GM12878 (cell line): ENCODE results near the gene PRR14L. TPM values are rescaled to one million over a fixed set of nuclear protein-coding genes. Genes with fewer than 3 reads are reported as not detected.

Experiments used
- ATAC-seq: fragments of 200-7000 bp; cut with Tn5 transposase; 3 replicates; pipeline ENCODE4 v1.9.1; 2020; ENCODE audit warnings: mild to moderate bottlenecking, moderate library complexity
- BruUV-seq: library from RNA; stranded (reverse); fragments of 400-500 nt; replicated peaks from 2 replicates; lab custom pipeline; 2021; lab: Mats Ljungman, UMichigan
- CTCF ChIA-PET: fragments of 300-600 bp; sonication (Branson Sonifier 250); formaldehyde crosslinking; extraction: SDS; loops from one replicate; lab custom pipeline; 2021; ENCODE audit warnings: inconsistent platforms; lab: Yijun Ruan, JAX
- POLR2A ChIA-PET: fragments of 350-600 bp; formaldehyde crosslinking; extraction: SDS; loops from one replicate; lab custom pipeline; 2021; ENCODE audit warnings: inconsistent platforms; lab: Charles Lee
- RAD21 ChIA-PET: fragments of 300-600 bp; sonication (Branson Sonifier 250); formaldehyde crosslinking; loops from one replicate; lab custom pipeline; 2023; ENCODE audit warnings: antibody characterized with exemption; ENCODE audit not compliant: unreplicated experiment; lab: Charles Lee
- SMC1A ChIA-PET: fragments of 300-600 bp; sonication (Branson Sonifier 250); formaldehyde crosslinking; loops from one replicate; lab custom pipeline; 2023; ENCODE audit not compliant: unreplicated experiment, uncharacterized antibody; lab: Charles Lee
- DNase-seq: peaks from one replicate; pipeline ENCODE4 v3.0.0-alpha.2; 2011; ENCODE audit warnings: low read depth, low spot score
- FAIRE-seq: peaks from 3 replicates; lab custom pipeline; 2011; peaks lifted over from hg19 to GRCh38; lab: Jason Lieb, UNC
- H2AFZ ChIP-seq: 2 replicates; pipeline ENCODE4 v1.6.0; 2011; ENCODE audit warnings: low read depth, low read length, control low read depth; ENCODE audit not compliant: control insufficient read depth
- H3K27ac ChIP-seq: 2 replicates; pipeline ENCODE4 v1.5.1; 2011; ENCODE audit warnings: control low read depth; ENCODE audit not compliant: control insufficient read depth, insufficient read depth
- H3K27me3 ChIP-seq, 2 experiments: replicated peaks in 1 of 2; 2 replicates each; pipeline versions ENCODE4 v1.6.0 to v1.6.1; 2011; ENCODE audit warnings: low read length in 1 of 2; ENCODE audit not compliant: control insufficient read depth in 2 of 2, insufficient read depth in 2 of 2
- H3K36me3 ChIP-seq, 2 experiments: 2 replicates each; pipeline ENCODE4 v1.5.1; 2011; ENCODE audit warnings: low read length in 1 of 2; ENCODE audit not compliant: control insufficient read depth in 2 of 2, insufficient read depth in 2 of 2
- H3K4me1 ChIP-seq: 2 replicates; pipeline ENCODE4 v1.6.1; 2011; ENCODE audit warnings: mild to moderate bottlenecking, low read length, moderate library complexity, mixed read lengths; ENCODE audit not compliant: control insufficient read depth, insufficient read depth
- H3K4me2 ChIP-seq: 2 replicates; pipeline ENCODE4 v1.6.0; 2011; ENCODE audit warnings: control low read depth; ENCODE audit not compliant: control insufficient read depth, insufficient read depth
- H3K4me3 ChIP-seq: fragments of 200-600 bp; sonication (generic); 2 replicates; pipeline ENCODE4 v1.5.1; 2016
- H3K79me2 ChIP-seq: 2 replicates; pipeline ENCODE4 v1.6.0; 2011; ENCODE audit warnings: low read length; ENCODE audit not compliant: control insufficient read depth, insufficient read depth
- H3K9ac ChIP-seq: 2 replicates; pipeline ENCODE4 v1.8.0; 2011; ENCODE audit warnings: low read length, control low read depth, mixed read lengths; ENCODE audit not compliant: control insufficient read depth, insufficient read depth
- H3K9me3 ChIP-seq: replicated peaks from 3 replicates; pipeline ENCODE4 v1.5.1; 2011; ENCODE audit warnings: mild to moderate bottlenecking, low read length; ENCODE audit not compliant: control insufficient read depth, insufficient read depth
- H4K20me1 ChIP-seq: 2 replicates; pipeline ENCODE4 v1.6.0; 2011; ENCODE audit not compliant: control insufficient read depth, insufficient read depth
- MEF2B ChIP-seq: fragments of 450-650 bp; IDR thresholded peaks from 2 replicates; pipeline ENCODE4 v1.6.1; 2018; ENCODE audit warnings: mild to moderate bottlenecking, moderate library complexity; ENCODE audit not compliant: partially characterized antibody, poor library complexity, severe bottlenecking
- MTA3 ChIP-seq: IDR thresholded peaks from 2 replicates; pipeline ENCODE4 v1.6.1; 2012; ENCODE audit warnings: low read length, inconsistent platforms, borderline replicate concordance
- NFIC ChIP-seq: IDR thresholded peaks from 2 replicates; pipeline ENCODE4 v1.6.1; 2012; ENCODE audit warnings: low read depth, mild to moderate bottlenecking, inconsistent platforms, low read length, moderate library complexity
- NFYA ChIP-seq: IDR thresholded peaks from 2 replicates; pipeline ENCODE4 v1.6.1; 2011; ENCODE audit warnings: low read depth, mild to moderate bottlenecking, low read length, improper control_type of control experiment, borderline replicate concordance
- NKRF ChIP-seq: fragments of 450-650 bp; conservative IDR thresholded peaks from 2 replicates; pipeline ENCODE4 v1.6.1; 2017; ENCODE audit warnings: mild to moderate bottlenecking, moderate library complexity
- NR2F1 ChIP-seq: fragments of 450-650 bp; conservative IDR thresholded peaks from 2 replicates; pipeline ENCODE4 v1.6.1; 2017; ENCODE audit warnings: mild to moderate bottlenecking
- PAX8 ChIP-seq: fragments of 450-650 bp; IDR thresholded peaks from 2 replicates; pipeline ENCODE4 v1.6.1; 2017; ENCODE audit warnings: mild to moderate bottlenecking, moderate library complexity
- RCOR1 ChIP-seq: conservative IDR thresholded peaks from 2 replicates; pipeline ENCODE4 v1.6.1; 2012; ENCODE audit warnings: low read depth, low read length, improper control_type of control experiment
- SMAD1 ChIP-seq: fragments of 450-650 bp; IDR thresholded peaks from 2 replicates; pipeline ENCODE4 v1.6.1; 2018; ENCODE audit warnings: mild to moderate bottlenecking, low read depth; ENCODE audit not compliant: partially characterized antibody
- SREBF2 ChIP-seq: IDR thresholded peaks from 2 replicates; pipeline ENCODE4 v1.6.1; 2012; ENCODE audit warnings: mild to moderate bottlenecking, low read length
- TCF12 ChIP-seq: IDR thresholded peaks from 2 replicates; pipeline ENCODE4 v1.6.1; 2011; ENCODE audit warnings: low read depth, mild to moderate bottlenecking, low read length
- WRNIP1 ChIP-seq: IDR thresholded peaks from 2 replicates; pipeline ENCODE4 v1.6.1; 2011; ENCODE audit warnings: low read depth, low read length, improper control_type of control experiment, borderline replicate concordance
- ZBTB40 ChIP-seq: fragments of 450-650 bp; IDR thresholded peaks from 2 replicates; pipeline ENCODE4 v1.6.1; 2016; ENCODE audit warnings: mild to moderate bottlenecking, moderate library complexity, borderline replicate concordance
- ZNF384 ChIP-seq: IDR thresholded peaks from 2 replicates; pipeline ENCODE4 v1.6.1; 2012; ENCODE audit warnings: low read depth, mild to moderate bottlenecking, low read length, improper control_type of control experiment, borderline replicate concordance
- ZNF687 ChIP-seq: fragments of 450-650 bp; IDR thresholded peaks from 2 replicates; pipeline ENCODE4 v1.6.1; 2017; ENCODE audit warnings: mild to moderate bottlenecking, moderate library complexity
- WGBS: methylation state at CpG from one replicate; pipeline ENCODE4 v1.1.6; 2016; ENCODE audit warnings: low lambda C conversion rate; ENCODE audit not compliant: insufficient replicate concordance, insufficient coverage; ENCODE audit errors: missing lambda C conversion rate; 5-methylcytosine and 5-hydroxymethylcytosine counted together
- in situ Hi-C: fragments of 300-500 bp; cut with MboI; formaldehyde crosslinking; loops from 9 replicates; pipeline ENCODE4 v1.14.3; 2018; ENCODE audit warnings: mixed read lengths
- intact Hi-C: fragments of 100-400 bp; cut with micrococcal nuclease; formaldehyde crosslinking; loops from one replicate; pipeline ENCODE4 v1.14.2; 2022; ENCODE audit not compliant: unreplicated experiment
- polyA plus RNA-seq, 11 experiments: library from polyadenylated mRNA; depleted of rRNA in 4 of 11; unstranded in 6 of 11; stranded (reverse) in 5 of 11; fragments of >200 nt; fragmentation: Nextera tagmentation in 4 of 11; fragmentation: Illumina TruSeq in 1 of 11; extraction: Ambion mirVana in 4 of 11; extraction: Trizol in 1 of 11; gene quantifications; 1 replicate in 1 of 11; 2 replicates in 10 of 11; pipeline versions ENCODE4 v1.2.1 to v1.2.3, GENCODE V29; 2011 to 2016; ENCODE audit warnings: inconsistent platforms in 2 of 11, missing spikeins in 2 of 11, low read depth in 1 of 11
- total RNA-seq, 4 experiments: library from RNA; depleted of rRNA in 3 of 4; stranded (reverse); fragments of >200 nt in 3 of 4; fragmentation: Illumina TruSeq in 1 of 4; extraction: Trizol in 1 of 4; gene quantifications; 2 replicates each; pipeline versions ENCODE4 v1.2.1 to v1.2.3, GENCODE V29; 2013 to 2021

Gene PRR14L
- total and polyA plus RNA-seq, 10 of the 15 experiments (the other 5 are each of a cell fraction or from before 2014, with no cell fraction given), result 4.2 to 49.0 (median 21.4) TPM

- RAD21 ChIA-PET, result no interaction called here
- no peak for FAIRE-seq
- TF ChIP-seq NKRF (no peak), RCOR1 (no peak), TCF12 (no peak), WRNIP1 (no peak), MTA3 (no peak), PAX8 (no peak), SMAD1 (no peak), NFYA (no peak), NFIC (no peak), ZNF384 (no peak), NR2F1 (no peak), MEF2B (no peak), SREBF2 (no peak), ZNF687 (no peak), ZBTB40 (no peak)
These were observed 7.3 kb upstream of the PRR14L start for GRCh38 chr22:31757265-31757664.

More at GRCh38 chr22:31757265-31757664, 7.3 kb upstream of the PRR14L start:
- ATAC-seq, result no peak
- Histone ChIP-seq H3K27ac (no peak overlapping the region), H3K9me3 (no peaks in the 10 kb centered on the region), H3K4me3 (no peak overlapping the region), H3K4me2 (no peak overlapping the region; the same call in 1 of the 2 replicates), H3K27me3 (no peaks in the 10 kb centered on the region), H3K9ac (no peak overlapping the region), H3K79me2 (peaks cover 25% of the 10 kb centered on the region), H2AFZ (no peak overlapping the region), H3K4me1 (peaks cover 13% of the 10 kb centered on the region), H4K20me1 (no peaks in the 10 kb centered on the region), H3K36me3 (peaks cover 0 to 3% of the 10 kb centered on the region in 2 experiments; a peak in 3 of 4 replicates)
- no TSS peak for BruUV-seq
- SMC1A ChIA-PET, result interaction anchor here (0.9 kb wide), 1 partner anchor 96 kb away, joined by 3 read pairs; the partner anchor contains the start of gene PISD
- 100% methylated on average over 1 of the region's 1 CpG for WGBS
- POLR2A ChIA-PET, result interaction anchor here (2.0 kb wide), 1 partner anchor 35 kb away, joined by 6 read pairs; no protein-coding TSS in a partner anchor
- intact Hi-C loops (loop anchor here (10.0 kb wide), 1 partner anchor 92 kb away; the partner anchor contains the start of gene PISD), in situ Hi-C loops (no loop called here)
- CTCF ChIA-PET, result interaction anchor here (0.6 to 2.0 kb wide), 2 partner anchors 14 to 189 kb away, joined by 3 to 5 read pairs; no protein-coding TSS in a partner anchor
- no peak for DNase-seq
